Right ventricle myocardium inferior (tissue), 1 donor: ENCODE results near the gene GAK. TPM values are rescaled to one million over a fixed set of nuclear protein-coding genes. Genes with fewer than 3 reads are reported as not detected.

Source experiments
- ATAC-seq: fragments of 200-7000 bp; cut with Tn5 transposase; one replicate; pipeline ENCODE4 v1.9.1; 2020; ENCODE audit warnings: mild to moderate bottlenecking, moderate library complexity
- DNase-seq: peaks from one replicate; pipeline ENCODE4 v3.0.0; 2021; ENCODE audit errors: missing footprints
- intact Hi-C: fragments of 100-400 bp; cut with DNase I; formaldehyde crosslinking; loops from one replicate; pipeline ENCODE4 v1.11.0; 2022
- total RNA-seq: library from RNA; stranded (reverse); fragmentation: NEBNext Ultra II Directional; extraction: Animal tissue kit (Norgen Biotek cat#: 25700); gene quantifications from one replicate; pipeline ENCODE4 v1.2.1, GENCODE V29; 2021
- donor health status: DM: no; HTN: yes; CAD: no; lungs with severe emphysema.

Gene GAK
- total RNA-seq, 1 donor from 2014 or later: 29.3 TPM

DNA sequence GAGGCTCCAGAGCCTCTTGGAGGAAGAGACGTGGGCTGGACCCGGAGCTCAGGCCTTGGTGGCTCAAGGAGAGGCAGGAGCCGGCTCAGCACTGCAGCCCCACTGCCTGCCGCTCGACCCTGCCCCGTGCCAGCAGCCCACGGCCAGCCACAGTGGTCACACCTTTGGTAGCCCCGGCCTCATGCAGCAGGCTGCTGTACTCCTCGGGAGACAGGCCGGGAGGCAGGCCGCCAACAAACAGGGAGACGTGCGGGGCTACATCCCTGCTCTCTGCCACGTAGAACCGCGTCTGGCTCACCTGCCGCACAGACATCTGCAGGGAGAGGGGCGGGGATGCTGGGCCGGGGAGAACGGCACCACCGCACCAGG is 33.6 kb upstream of the GAK start:
- DNase-seq: no peak
- intact Hi-C loops: no loop called here
- no peak for ATAC-seq

- DNase-seq (no peak), ATAC-seq (no peak)
- intact Hi-C loops: no loop called here
Measured at GRCh38 chr4:965048-965765, 33.1 kb upstream of the GAK start.

DNA sequence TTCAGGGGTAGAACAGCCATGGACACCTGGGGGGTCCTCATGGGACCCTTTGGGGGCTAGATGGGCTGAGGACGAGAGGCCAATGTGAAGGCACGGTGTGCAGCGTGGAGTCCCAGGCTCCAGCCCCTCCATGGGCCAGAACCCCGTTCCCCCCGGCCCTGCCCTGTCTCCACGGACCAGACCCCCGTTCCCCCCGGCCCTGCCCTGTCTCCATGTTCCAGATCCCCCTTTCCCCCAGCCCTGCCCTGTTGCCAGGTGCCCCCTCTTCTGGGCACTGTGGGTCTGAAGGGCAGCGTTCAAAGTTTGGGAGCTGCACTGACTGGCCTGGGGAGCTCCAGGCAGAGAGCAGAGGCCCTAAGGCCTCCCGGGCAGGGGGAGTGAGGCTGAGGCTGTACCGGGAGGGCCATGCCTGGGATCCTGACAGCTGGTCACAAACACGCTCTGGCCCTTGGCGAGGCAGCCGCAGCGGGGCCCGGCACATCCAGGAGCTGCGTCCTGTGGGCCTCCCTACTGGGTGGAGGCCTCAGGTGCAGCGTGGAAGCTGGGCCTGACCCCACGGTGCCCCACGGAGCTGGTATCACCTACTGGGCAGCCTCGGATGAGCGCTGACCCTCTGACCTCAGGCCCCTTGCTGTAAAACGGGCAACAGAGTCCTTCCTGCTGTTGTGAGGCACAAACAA is 32.4 kb upstream of the GAK start:
- intact Hi-C loops: no loop called here
- no peak for ATAC-seq
- no peak for DNase-seq

GRCh38 chr4:963276-964225 is 31.4 kb upstream of the GAK start:
- no peak for ATAC-seq
- intact Hi-C loops: no loop called here
- no peak for DNase-seq

- DNase-seq: no peak
- no peak for ATAC-seq
- intact Hi-C loops: no loop called here
Measured at GRCh38 chr4:962231-963208, 30.4 kb upstream of the GAK start.

GRCh38 chr4:961351-962230 is 29.5 kb upstream of the GAK start:
- ATAC-seq (no peak), DNase-seq (no peak)
- intact Hi-C loops: no loop called here

GRCh38 chr4:960636-961350 is 28.7 kb upstream of the GAK start:
- DNase-seq (no peak), ATAC-seq (no peak)
- intact Hi-C loops: no loop called here

DNA sequence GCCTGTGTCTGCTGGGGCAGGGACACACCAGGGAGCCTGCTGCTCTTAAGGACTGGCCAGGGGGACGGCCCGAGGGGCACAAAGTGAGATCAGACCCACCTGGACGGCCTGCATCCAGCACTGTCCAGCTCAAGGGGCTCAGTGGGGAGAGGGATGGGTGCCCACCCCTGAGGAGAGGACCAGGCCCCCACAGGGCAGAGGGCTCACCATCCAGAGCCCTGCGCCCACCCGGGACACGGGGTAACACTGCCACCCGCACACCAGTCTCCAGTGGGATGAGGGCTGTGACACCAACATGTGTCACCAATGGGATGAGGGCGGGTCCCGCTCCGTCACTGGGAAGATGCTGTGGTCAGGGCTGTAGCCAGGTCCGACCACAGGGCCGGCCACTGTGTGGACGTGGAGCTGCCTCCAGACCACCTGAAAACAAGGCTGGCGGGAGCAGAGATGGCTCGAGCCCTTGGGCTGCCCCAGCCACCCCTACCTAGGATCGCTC is 28.1 kb upstream of the GAK start:
- ATAC-seq: no peak
- intact Hi-C loops: no loop called here
- DNase-seq: peak; percentile 50

DNA sequence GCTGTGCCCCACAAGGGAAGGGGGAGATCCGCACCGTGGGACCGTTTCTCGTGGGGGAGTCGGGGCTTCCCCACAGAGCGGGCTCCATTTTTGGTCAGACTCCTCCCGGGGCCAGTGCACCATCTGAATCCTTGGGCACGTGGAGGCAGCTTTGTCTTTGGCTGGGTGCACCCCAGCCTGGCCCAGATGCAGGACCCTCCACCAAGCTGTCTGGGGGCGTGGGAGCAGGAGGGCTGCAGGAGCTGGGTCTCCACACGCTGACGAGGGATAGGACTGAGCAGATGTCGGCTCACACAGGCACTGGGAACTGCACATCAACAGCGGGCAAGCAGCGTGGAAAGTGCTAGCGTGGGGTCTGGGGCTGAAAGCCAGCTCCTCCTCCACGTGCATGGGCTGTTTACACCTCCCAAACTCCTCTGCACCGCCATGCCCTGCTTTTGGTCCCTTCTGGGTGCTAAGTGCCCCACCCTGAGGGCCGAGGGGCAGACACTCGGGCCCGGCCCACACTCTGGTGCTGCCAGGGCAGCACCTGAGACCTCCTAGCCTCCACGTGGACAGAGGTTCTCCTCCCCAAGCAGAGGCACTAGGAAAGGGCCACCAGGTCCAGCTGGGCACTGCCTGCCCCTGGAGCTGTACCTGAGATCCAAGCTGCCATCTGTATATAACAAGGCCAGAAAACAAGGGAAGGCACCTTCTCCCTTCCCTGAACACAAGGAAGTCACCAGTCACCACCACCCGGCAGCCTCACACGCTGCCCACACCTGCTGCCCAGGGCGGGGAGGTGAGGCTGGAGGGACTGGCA is 27.4 kb upstream of the GAK start:
- ATAC-seq (no peak), DNase-seq (no peak)
- intact Hi-C loops: no loop called here

DNA sequence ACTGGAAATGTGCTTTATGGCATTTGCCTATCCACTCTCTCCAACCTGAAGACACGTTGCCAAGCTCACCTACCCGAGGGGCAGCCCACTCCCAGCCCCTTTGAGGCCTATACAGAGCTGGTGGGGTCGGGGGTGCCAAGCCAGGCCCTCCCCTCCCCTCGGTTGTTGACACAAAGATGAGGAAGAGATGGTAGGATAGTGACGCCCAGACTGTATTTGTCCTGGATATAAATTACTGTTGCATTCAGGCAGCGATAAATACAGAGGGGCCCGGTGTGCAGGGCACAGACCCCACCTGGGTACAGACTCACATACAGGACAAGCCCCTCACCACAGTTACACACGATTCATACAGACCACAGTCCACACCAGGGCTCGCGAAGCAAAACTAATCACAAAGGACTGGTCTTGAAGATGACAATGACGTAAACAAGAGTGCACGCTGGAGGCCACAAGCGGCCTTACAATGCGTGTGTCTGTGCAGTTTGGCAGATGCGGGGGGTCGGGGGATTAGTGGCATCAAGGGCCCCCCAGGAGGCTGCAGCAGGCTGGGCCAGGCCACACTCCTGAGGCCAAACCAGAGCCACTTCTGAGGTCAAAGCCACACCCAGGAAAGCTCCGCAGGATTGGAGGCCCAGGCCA is 26.7 kb upstream of the GAK start:
- ATAC-seq (no peak), DNase-seq (no peak)
- intact Hi-C loops: no loop called here

DNA sequence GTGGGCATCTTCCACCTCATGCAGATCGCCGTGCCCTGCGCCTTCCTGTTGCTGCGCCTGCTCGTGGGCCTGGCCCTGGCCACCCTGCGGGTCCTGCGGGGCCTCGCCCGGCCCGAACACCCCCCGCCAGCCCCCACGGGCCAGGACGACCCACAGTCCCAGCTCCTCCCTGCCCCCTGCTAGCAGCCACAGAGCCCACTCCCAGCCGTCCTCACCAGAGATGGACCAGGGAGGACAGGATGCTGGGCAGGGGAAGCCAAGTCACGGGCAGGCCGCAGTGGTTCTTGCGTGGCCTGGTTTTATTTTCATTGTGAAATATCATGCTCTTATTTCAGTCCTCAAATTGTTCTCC is 26.2 kb upstream of the GAK start:
- DNase-seq: no peak
- intact Hi-C loops: no loop called here
- ATAC-seq: no peak

- no peak for DNase-seq
- intact Hi-C loops: no loop called here
Measured at GRCh38 chr4:957581-958313, 25.6 kb upstream of the GAK start.

GRCh38 chr4:957231-957580 is 25.1 kb upstream of the GAK start:
- intact Hi-C loops: no loop called here
- DNase-seq (no peak), ATAC-seq (no peak)

More at GRCh38 chr4:957581-958313, 25.6 kb upstream of the GAK start:
- ATAC-seq: no peak

- no peak for ATAC-seq
- DNase-seq: no peak
- intact Hi-C loops: no loop called here
Measured at GRCh38 chr4:956531-957230, 24.6 kb upstream of the GAK start.
